Measurements from ENCODE around the gene PLPP4. TPM values are rescaled to one million over a fixed set of nuclear protein-coding genes. Genes with fewer than 3 reads are reported as not detected.

Gene PLPP4
- polyA plus RNA-seq, 1 donor from 2014 or later = 4.4 TPM

DNA sequence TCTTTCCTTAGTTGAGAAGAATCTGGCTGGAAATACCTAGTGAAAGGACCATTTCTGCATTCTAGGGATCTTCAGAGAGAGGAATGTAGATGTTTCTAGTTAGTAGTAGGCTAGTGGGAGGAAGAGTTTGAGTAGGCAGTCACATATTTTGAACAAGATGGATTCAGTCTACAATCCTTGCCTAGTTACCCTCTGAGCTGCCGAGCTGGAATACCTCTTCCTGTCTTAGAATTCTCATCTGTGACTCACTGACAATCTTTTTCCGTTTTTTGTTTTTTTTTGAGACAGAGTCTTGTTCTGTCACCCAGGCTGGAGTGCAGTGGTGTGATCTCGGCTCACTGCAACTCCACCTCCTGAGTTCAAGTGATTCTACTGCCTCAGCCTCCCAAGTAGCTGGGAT is 30.7 kb upstream of the PLPP4 start:
- H3K4me2 ChIP-seq (ENCODE audit: low read length) = no peak overlapping the region
- H3K9me2 ChIP-seq (ENCODE audit: insufficient read depth, low read length) = no peaks in the 10 kb centered on the region
- no peak overlapping the region for H3K9ac ChIP-seq (ENCODE audit: low read length)
- no peaks in the 10 kb centered on the region for H3K79me2 ChIP-seq (replicated peaks; ENCODE audit: insufficient read depth, low read length)
- H3K27me3 ChIP-seq (ENCODE audit: insufficient read depth, low read depth, low read length) = no peaks in the 10 kb centered on the region
- H2AFZ ChIP-seq (ENCODE audit: low read depth, low read length) = no peak overlapping the region
- no peak overlapping the region for H3K27ac ChIP-seq (ENCODE audit: low read length)
- no peak for TF ChIP-seq TAF1 (IDR thresholded peaks at IDR 0.05; ENCODE audit: low read depth)
- TF ChIP-seq MXI1 (conservative IDR thresholded peaks at IDR 0.05; ENCODE audit: poor library complexity, severe bottlenecking) = no peak
- TF ChIP-seq EP300 (conservative IDR thresholded peaks at IDR 0.05; ENCODE audit: poor library complexity, severe bottlenecking) = no peak
- TF ChIP-seq, protein P1, sequence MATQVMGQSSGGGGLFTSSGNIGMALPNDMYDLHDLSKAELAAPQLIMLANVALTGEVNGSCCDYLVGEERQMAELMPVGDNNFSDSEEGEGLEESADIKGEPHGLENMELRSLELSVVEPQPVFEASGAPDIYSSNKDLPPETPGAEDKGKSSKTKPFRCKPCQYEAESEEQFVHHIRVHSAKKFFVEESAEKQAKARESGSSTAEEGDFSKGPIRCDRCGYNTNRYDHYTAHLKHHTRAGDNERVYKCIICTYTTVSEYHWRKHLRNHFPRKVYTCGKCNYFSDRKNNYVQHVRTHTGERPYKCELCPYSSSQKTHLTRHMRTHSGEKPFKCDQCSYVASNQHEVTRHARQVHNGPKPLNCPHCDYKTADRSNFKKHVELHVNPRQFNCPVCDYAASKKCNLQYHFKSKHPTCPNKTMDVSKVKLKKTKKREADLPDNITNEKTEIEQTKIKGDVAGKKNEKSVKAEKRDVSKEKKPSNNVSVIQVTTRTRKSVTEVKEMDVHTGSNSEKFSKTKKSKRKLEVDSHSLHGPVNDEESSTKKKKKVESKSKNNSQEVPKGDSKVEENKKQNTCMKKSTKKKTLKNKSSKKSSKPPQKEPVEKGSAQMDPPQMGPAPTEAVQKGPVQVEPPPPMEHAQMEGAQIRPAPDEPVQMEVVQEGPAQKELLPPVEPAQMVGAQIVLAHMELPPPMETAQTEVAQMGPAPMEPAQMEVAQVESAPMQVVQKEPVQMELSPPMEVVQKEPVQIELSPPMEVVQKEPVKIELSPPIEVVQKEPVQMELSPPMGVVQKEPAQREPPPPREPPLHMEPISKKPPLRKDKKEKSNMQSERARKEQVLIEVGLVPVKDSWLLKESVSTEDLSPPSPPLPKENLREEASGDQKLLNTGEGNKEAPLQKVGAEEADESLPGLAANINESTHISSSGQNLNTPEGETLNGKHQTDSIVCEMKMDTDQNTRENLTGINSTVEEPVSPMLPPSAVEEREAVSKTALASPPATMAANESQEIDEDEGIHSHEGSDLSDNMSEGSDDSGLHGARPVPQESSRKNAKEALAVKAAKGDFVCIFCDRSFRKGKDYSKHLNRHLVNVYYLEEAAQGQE (IDR thresholded peaks at IDR 0.05; ENCODE audit: borderline replicate concordance) = no peak
- TF ChIP-seq EZH2 (IDR thresholded peaks at IDR 0.05; ENCODE audit: borderline replicate concordance, insufficient read depth, low read length, poor library complexity, severe bottlenecking) = no peak
- TF ChIP-seq, protein P2, sequence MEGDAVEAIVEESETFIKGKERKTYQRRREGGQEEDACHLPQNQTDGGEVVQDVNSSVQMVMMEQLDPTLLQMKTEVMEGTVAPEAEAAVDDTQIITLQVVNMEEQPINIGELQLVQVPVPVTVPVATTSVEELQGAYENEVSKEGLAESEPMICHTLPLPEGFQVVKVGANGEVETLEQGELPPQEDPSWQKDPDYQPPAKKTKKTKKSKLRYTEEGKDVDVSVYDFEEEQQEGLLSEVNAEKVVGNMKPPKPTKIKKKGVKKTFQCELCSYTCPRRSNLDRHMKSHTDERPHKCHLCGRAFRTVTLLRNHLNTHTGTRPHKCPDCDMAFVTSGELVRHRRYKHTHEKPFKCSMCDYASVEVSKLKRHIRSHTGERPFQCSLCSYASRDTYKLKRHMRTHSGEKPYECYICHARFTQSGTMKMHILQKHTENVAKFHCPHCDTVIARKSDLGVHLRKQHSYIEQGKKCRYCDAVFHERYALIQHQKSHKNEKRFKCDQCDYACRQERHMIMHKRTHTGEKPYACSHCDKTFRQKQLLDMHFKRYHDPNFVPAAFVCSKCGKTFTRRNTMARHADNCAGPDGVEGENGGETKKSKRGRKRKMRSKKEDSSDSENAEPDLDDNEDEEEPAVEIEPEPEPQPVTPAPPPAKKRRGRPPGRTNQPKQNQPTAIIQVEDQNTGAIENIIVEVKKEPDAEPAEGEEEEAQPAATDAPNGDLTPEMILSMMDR (IDR thresholded peaks at IDR 0.05; ENCODE audit: poor library complexity, severe bottlenecking) = no peak
- TF ChIP-seq POLR2AphosphoS5 (IDR thresholded peaks at IDR 0.05) = no peak
- no peak for TF ChIP-seq RAD21 (conservative IDR thresholded peaks at IDR 0.05)
- TF ChIP-seq SMC3 (conservative IDR thresholded peaks at IDR 0.05; ENCODE audit: poor library complexity) = no peak
- no peak overlapping the region for H3K4me3 ChIP-seq (ENCODE audit: low read length)
- H3K36me3 ChIP-seq (ENCODE audit: insufficient read depth, low read length) = no peaks in the 10 kb centered on the region
- H4K20me1 ChIP-seq (ENCODE audit: insufficient read depth) = no peaks in the 10 kb centered on the region
- H3K9me3 ChIP-seq (ENCODE audit: low read length) = peaks cover 8% of the 10 kb centered on the region
- no peaks in the 10 kb centered on the region for H3F3A ChIP-seq (ENCODE audit: insufficient read depth, low read length, poor library complexity, severe bottlenecking)

DNA sequence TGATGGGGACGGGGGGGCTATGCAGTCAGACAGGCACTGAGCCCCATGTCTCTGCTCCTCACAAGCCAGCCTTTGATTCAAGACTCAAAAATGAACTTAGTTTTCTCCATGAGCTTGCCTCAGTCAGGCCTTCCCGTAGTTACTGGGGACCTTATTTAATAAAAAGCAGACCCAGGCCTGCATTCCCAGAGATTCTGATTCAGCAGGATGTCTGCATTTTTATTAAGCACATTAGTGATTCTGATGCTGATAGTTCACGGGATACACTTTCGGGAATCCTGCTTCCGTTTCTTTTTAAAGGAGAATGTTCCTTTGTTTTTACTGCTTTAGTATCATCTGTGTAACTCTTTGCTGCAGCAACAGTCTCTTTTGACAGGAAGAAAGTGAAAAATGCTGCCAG is 28.3 kb upstream of the PLPP4 start:
- Histone ChIP-seq H3K4me3 (ENCODE audit: low read length) (no peak overlapping the region), H3K9me2 (ENCODE audit: insufficient read depth, low read length) (no peaks in the 10 kb centered on the region), H3K27me3 (ENCODE audit: insufficient read depth, low read depth, low read length) (no peaks in the 10 kb centered on the region), H4K20me1 (ENCODE audit: insufficient read depth) (no peaks in the 10 kb centered on the region), H3K9me3 (ENCODE audit: low read length) (peaks cover 8% of the 10 kb centered on the region), H3K36me3 (ENCODE audit: insufficient read depth, low read length) (no peaks in the 10 kb centered on the region), H3K79me2 (replicated peaks; ENCODE audit: insufficient read depth, low read length) (no peaks in the 10 kb centered on the region), H3K4me2 (ENCODE audit: low read length) (no peak overlapping the region), H3F3A (ENCODE audit: insufficient read depth, low read length, poor library complexity, severe bottlenecking) (no peaks in the 10 kb centered on the region), H3K27ac (ENCODE audit: low read length) (peak overlapping the region; percentile 22), H3K9ac (ENCODE audit: low read length) (no peak overlapping the region), H2AFZ (ENCODE audit: low read depth, low read length) (no peak overlapping the region)
- TF ChIP-seq, protein P2 (IDR thresholded peaks at IDR 0.05; ENCODE audit: poor library complexity, severe bottlenecking) = no peak
- TF ChIP-seq RAD21 (conservative IDR thresholded peaks at IDR 0.05) = no peak
- TF ChIP-seq POLR2AphosphoS5 (IDR thresholded peaks at IDR 0.05) = no peak
- no peak for TF ChIP-seq EP300 (conservative IDR thresholded peaks at IDR 0.05; ENCODE audit: poor library complexity, severe bottlenecking)
- TF ChIP-seq, protein P1 (IDR thresholded peaks at IDR 0.05; ENCODE audit: borderline replicate concordance) = no peak
- TF ChIP-seq SMC3 (conservative IDR thresholded peaks at IDR 0.05; ENCODE audit: poor library complexity) = no peak
- no peak for TF ChIP-seq EZH2 (IDR thresholded peaks at IDR 0.05; ENCODE audit: borderline replicate concordance, insufficient read depth, low read length, poor library complexity, severe bottlenecking)
- no peak for TF ChIP-seq TAF1 (IDR thresholded peaks at IDR 0.05; ENCODE audit: low read depth)
- no peak for TF ChIP-seq MXI1 (conservative IDR thresholded peaks at IDR 0.05; ENCODE audit: poor library complexity, severe bottlenecking)

Data from neural cell (in vitro differentiated cells).